Left renal cortex interstitium (tissue), 4 donors: ENCODE data around the gene TBCA. TPM values are rescaled to one million over a fixed set of nuclear protein-coding genes. Genes with fewer than 3 reads are reported as not detected.
"Not testable (repeated sequence)": the region's sequence is repeated elsewhere in the genome, so short reads cannot be mapped to it uniquely, and the experiment has no call there.

Experiments
- DNase-seq, 4 donors: peaks; one replicate each; pipeline ENCODE4 v3.0.0-alpha.2; 2013; ENCODE audit warnings: low read depth in 4 of 4, low spot score in 2 of 4, missing footprints in 1 of 4
- polyA plus RNA-seq, 4 donors: library from polyadenylated mRNA; unstranded; fragments of 120-200 nt; gene quantifications; one replicate each; pipeline ENCODE4 v1.2.1, GENCODE V29; 2013; ENCODE audit not compliant: insufficient read length in 4 of 4

Gene TBCA
- polyA plus RNA-seq, 4 donors: 230 to 331 (median 278) TPM

- DNase-seq: no peak
Measured at GRCh38 chr5:77719666-77720363, 56.3 kb downstream of the TBCA start.

GRCh38 chr5:77718934-77719610, 57.1 kb downstream of the TBCA start:
- no peak for DNase-seq

- no peak for DNase-seq
Measured at GRCh38 chr5:77709993-77710685, 66.0 kb downstream of the TBCA start.

GRCh38 chr5:77709340-77709739, 66.8 kb downstream of the TBCA start:
- no peak for DNase-seq

GRCh38 chr5:77707791-77708190, 68.3 kb downstream of the TBCA start:
- DNase-seq: no peak

GRCh38 chr5:77699569-77699968, 76.6 kb downstream of the TBCA start:
- DNase-seq: not testable (repeated sequence)

- no peak for DNase-seq
Measured at GRCh38 chr5:77698920-77699319, 77.2 kb downstream of the TBCA start.

- no peak for DNase-seq
Measured at GRCh38 chr5:77697692-77698091, 78.4 kb downstream of the TBCA start.

GRCh38 chr5:77696120-77696519, 80.0 kb downstream of the TBCA start:
- no peak for DNase-seq

- DNase-seq: no peak
Measured at GRCh38 chr5:77693913-77694312, 82.2 kb downstream of the TBCA start.

- DNase-seq: no peak
Measured at GRCh38 chr5:77683171-77683732, 92.9 kb downstream of the TBCA start.

- no peak for DNase-seq
Measured at GRCh38 chr5:77670526-77670925, 105.6 kb downstream of the TBCA start.

- no peak for DNase-seq
Measured at GRCh38 chr5:77669677-77670076, 106.5 kb downstream of the TBCA start.

- DNase-seq: no peak
Measured at GRCh38 chr5:77663090-77663863, 112.9 kb downstream of the TBCA start.

- no peak for DNase-seq
Measured at GRCh38 chr5:77662635-77663034, 113.5 kb downstream of the TBCA start.

- DNase-seq: no peak
Measured at GRCh38 chr5:77658662-77659061, 117.5 kb downstream of the TBCA start.

GRCh38 chr5:77651343-77651742, 124.8 kb downstream of the TBCA start:
- DNase-seq: no peak

GRCh38 chr5:77650686-77651085, 125.5 kb downstream of the TBCA start:
- no peak for DNase-seq

GRCh38 chr5:77649776-77650175, 126.4 kb downstream of the TBCA start:
- no peak for DNase-seq

GRCh38 chr5:77645995-77646639, 130.0 kb downstream of the TBCA start:
- no peak for DNase-seq
